Sigmoid colon (tissue), 4 donors: ENCODE results near the gene GRIK1.

ENCODE experiments used
- EP300 ChIP-seq, 4 donors: sonication (generic); formaldehyde crosslinking; IDR thresholded peaks; one replicate each; pipeline ENCODE4 v1.6.1; 2017; ENCODE audit warnings: antibody characterized with exemption in 4 of 4
- POLR2A ChIP-seq, 2 donors: fragments of 450-650 bp; IDR thresholded peaks; one replicate each; pipeline ENCODE4 v1.6.1; 2016; ENCODE audit warnings: antibody characterized with exemption in 2 of 2, mild to moderate bottlenecking in 2 of 2, moderate library complexity in 2 of 2
- TF ChIP-seq, protein P1 (sequence below), 4 experiments: fragments of 450-650 bp in 3 of 4; fragments of 200-600 bp in 1 of 4; IDR thresholded peaks; one replicate each; pipeline ENCODE4 v1.5.1; 2016 to 2019; ENCODE audit warnings: antibody characterized with exemption in 4 of 4, mild to moderate bottlenecking in 3 of 4, moderate library complexity in 2 of 4

DNA sequence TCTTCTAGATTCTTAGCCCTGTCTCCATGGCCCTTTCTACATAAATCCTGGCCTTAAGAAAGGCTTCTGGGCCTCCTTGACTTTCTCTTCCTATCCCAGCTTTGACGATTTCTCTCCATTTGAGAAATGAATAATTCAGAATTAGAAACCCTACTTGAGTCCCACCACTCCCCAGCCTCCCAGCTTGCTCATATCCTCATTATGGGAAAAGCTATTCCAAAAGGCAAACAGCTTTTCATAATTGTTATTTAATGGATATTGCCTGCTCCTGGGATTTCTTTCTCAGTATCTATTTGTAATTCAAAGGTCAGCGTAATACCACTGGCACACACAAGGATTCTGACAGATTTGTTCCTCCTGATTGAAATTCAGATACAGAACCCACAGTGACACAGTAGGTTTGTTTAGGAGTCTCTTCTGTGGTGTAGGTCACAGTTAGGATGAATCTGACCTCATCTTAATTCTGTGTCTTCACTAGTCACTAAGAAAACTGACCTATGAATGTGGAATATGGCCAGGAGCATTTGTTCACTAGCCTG, 121.3 kb downstream of the GRIK1 start:
- TF ChIP-seq, protein P1, sequence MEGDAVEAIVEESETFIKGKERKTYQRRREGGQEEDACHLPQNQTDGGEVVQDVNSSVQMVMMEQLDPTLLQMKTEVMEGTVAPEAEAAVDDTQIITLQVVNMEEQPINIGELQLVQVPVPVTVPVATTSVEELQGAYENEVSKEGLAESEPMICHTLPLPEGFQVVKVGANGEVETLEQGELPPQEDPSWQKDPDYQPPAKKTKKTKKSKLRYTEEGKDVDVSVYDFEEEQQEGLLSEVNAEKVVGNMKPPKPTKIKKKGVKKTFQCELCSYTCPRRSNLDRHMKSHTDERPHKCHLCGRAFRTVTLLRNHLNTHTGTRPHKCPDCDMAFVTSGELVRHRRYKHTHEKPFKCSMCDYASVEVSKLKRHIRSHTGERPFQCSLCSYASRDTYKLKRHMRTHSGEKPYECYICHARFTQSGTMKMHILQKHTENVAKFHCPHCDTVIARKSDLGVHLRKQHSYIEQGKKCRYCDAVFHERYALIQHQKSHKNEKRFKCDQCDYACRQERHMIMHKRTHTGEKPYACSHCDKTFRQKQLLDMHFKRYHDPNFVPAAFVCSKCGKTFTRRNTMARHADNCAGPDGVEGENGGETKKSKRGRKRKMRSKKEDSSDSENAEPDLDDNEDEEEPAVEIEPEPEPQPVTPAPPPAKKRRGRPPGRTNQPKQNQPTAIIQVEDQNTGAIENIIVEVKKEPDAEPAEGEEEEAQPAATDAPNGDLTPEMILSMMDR (IDR thresholded peaks at IDR 0.05) = no peak
- no peak for TF ChIP-seq POLR2A (IDR thresholded peaks at IDR 0.05)
- TF ChIP-seq EP300 (IDR thresholded peaks at IDR 0.05) = no peak
